GM23338 (cell line): ENCODE measurements around the gene HEATR9. TPM values are rescaled to one million over a fixed set of nuclear protein-coding genes. Genes with fewer than 3 reads are reported as not detected.
A peak's percentile ranks its signal among the peaks of the same experiment; 100 is the strongest.

ENCODE experiments used
- ATAC-seq: fragments of 200-7000 bp; cut with Tn5 transposase; 3 replicates; pipeline ENCODE4 v1.9.1; 2020
- DNase-seq: peaks from one replicate; pipeline ENCODE4 v3.0.0-alpha.2; 2015; ENCODE audit warnings: low spot score
- H2AFZ ChIP-seq: fragments of 200-600 bp; sonication (generic); 2 replicates; pipeline ENCODE4 v1.8.0; 2016; ENCODE audit warnings: antibody characterized with exemption, mild to moderate bottlenecking, moderate library complexity
- H3F3A ChIP-seq: fragments of 200-600 bp; sonication (generic); replicated peaks from 2 replicates; pipeline ENCODE4 v1.8.0; 2017; ENCODE audit warnings: antibody characterized with exemption, mixed run types, low read depth
- H3K27ac ChIP-seq: fragments of 200-600 bp; sonication (generic); 2 replicates; pipeline ENCODE4 v1.6.1; 2016; ENCODE audit warnings: low read depth
- H3K27me3 ChIP-seq: fragments of 200-600 bp; sonication (generic); 2 replicates; pipeline ENCODE4 v1.8.0; 2016; ENCODE audit warnings: mild to moderate bottlenecking, mixed run types, moderate library complexity; ENCODE audit not compliant: insufficient read depth
- H3K36me3 ChIP-seq: fragments of 200-600 bp; sonication (generic); 2 replicates; pipeline ENCODE4 v1.8.0; 2016; ENCODE audit warnings: mild to moderate bottlenecking; ENCODE audit not compliant: insufficient read depth
- H3K4me1 ChIP-seq: fragments of 200-600 bp; sonication (generic); 2 replicates; pipeline ENCODE4 v1.8.0; 2016; ENCODE audit warnings: mild to moderate bottlenecking, moderate library complexity; ENCODE audit not compliant: insufficient read depth
- H3K4me2 ChIP-seq: fragments of 200-600 bp; sonication (generic); 2 replicates; pipeline ENCODE4 v1.7.1; 2017; ENCODE audit warnings: mixed run types
- H3K4me3 ChIP-seq: fragments of 200-600 bp; sonication (generic); 2 replicates; pipeline ENCODE4 v1.6.1; 2016; ENCODE audit warnings: mixed run types
- H3K79me2 ChIP-seq: fragments of 200-600 bp; sonication (generic); replicated peaks from 2 replicates; pipeline ENCODE4 v1.8.0; 2017; ENCODE audit warnings: mild to moderate bottlenecking; ENCODE audit not compliant: insufficient read depth
- H3K9me2 ChIP-seq: fragments of 200-600 bp; sonication (generic); 2 replicates; pipeline ENCODE4 v1.8.0; 2017; ENCODE audit not compliant: insufficient read depth
- H4K20me1 ChIP-seq: fragments of 200-600 bp; sonication (generic); replicated peaks from 2 replicates; pipeline ENCODE4 v1.8.0; 2017; ENCODE audit warnings: mild to moderate bottlenecking; ENCODE audit not compliant: insufficient read depth
- H3K27ac Mint-ChIP-seq: 2 replicates; pipeline ENCODE4 v1.8.0; 2020; ENCODE audit warnings: inconsistent platforms, mild to moderate bottlenecking, moderate library complexity, mixed read lengths
- H3K27me3 Mint-ChIP-seq: 3 replicates; pipeline ENCODE4 v1.8.0; 2022; ENCODE audit warnings: low read depth, mild to moderate bottlenecking, moderate library complexity, mixed read lengths, inconsistent platforms; ENCODE audit not compliant: insufficient read depth, poor library complexity
- H3K36me3 Mint-ChIP-seq: 3 replicates; pipeline ENCODE4 v1.8.0; 2021; ENCODE audit warnings: low read depth, mild to moderate bottlenecking, inconsistent platforms, moderate library complexity, mixed read lengths
- H3K4me1 Mint-ChIP-seq: 3 replicates; pipeline ENCODE4 v1.8.0; 2020; ENCODE audit warnings: mild to moderate bottlenecking, inconsistent platforms, mixed read lengths
- H3K4me3 Mint-ChIP-seq: 3 replicates; pipeline ENCODE4 v1.8.0; 2021; ENCODE audit warnings: moderate library complexity, mild to moderate bottlenecking, inconsistent platforms, mixed read lengths
- H3K9me3 Mint-ChIP-seq: 3 replicates; pipeline ENCODE4 v1.8.0; 2020; ENCODE audit warnings: moderate library complexity, mild to moderate bottlenecking, inconsistent platforms, mixed read lengths
- CREB1 ChIP-seq: fragments of 250-450 bp; sonication (Bioruptor Pico); IDR thresholded peaks from 2 replicates; pipeline ENCODE4 v1.5.0; 2020; ENCODE audit warnings: low read depth, mild to moderate bottlenecking, moderate library complexity
- ETS1 ChIP-seq: IDR thresholded peaks from 2 replicates; pipeline ENCODE4 v1.6.1; 2016; ENCODE audit warnings: antibody characterized with exemption
- EZH2 ChIP-seq: fragments of 200-600 bp; sonication (generic); IDR thresholded peaks from one replicate; pipeline ENCODE4 v1.8.0; 2017; ENCODE audit warnings: antibody characterized with exemption, mild to moderate bottlenecking, low read depth; ENCODE audit not compliant: unreplicated experiment
- JUNB ChIP-seq: IDR thresholded peaks from one replicate; pipeline ENCODE4 v1.6.1; 2016; ENCODE audit warnings: antibody characterized with exemption; ENCODE audit not compliant: unreplicated experiment
- POLR2AphosphoS5 ChIP-seq: IDR thresholded peaks from 2 replicates; pipeline ENCODE4 v1.6.1; 2016; ENCODE audit warnings: antibody characterized with exemption, low read depth
- STAT1 ChIP-seq: IDR thresholded peaks from one replicate; pipeline ENCODE4 v1.6.1; 2016; ENCODE audit warnings: antibody characterized with exemption; ENCODE audit not compliant: unreplicated experiment
- ZNF114 ChIP-seq: fragments of 250-450 bp; sonication (Bioruptor Pico); IDR thresholded peaks from 2 replicates; pipeline ENCODE4 v1.5.0; 2020; ENCODE audit warnings: mild to moderate bottlenecking, moderate library complexity
- ZNF331 ChIP-seq: fragments of 250-450 bp; sonication (Bioruptor Pico); IDR thresholded peaks from 2 replicates; pipeline ENCODE4 v1.5.0; 2020; ENCODE audit warnings: low read depth, mild to moderate bottlenecking, moderate library complexity
- polyA plus RNA-seq: library from polyadenylated mRNA; unstranded; fragments of >200 nt; fragmentation: Nextera tagmentation; extraction: Ambion mirVana; gene quantifications from 2 replicates; pipeline ENCODE4 v1.2.1, GENCODE V29; 2016
- total RNA-seq: library from RNA; depleted of rRNA; stranded (reverse); fragments of >200 nt; shearing (Covaris generic); gene quantifications from 2 replicates; pipeline ENCODE4 v1.2.3, GENCODE V29; 2014
- TF ChIP-seq, protein P1 (sequence below): fragments of 250-450 bp; sonication (Bioruptor Pico); IDR thresholded peaks from 2 replicates; pipeline ENCODE4 v1.5.0; 2020; ENCODE audit warnings: mild to moderate bottlenecking, moderate library complexity
- TF ChIP-seq, protein P2 (sequence below), 2 experiments: fragments of 200-600 bp in 1 of 2; sonication (generic) in 1 of 2; conservative IDR thresholded peaks; 2 replicates each; pipeline versions ENCODE4 v1.5.1 to v1.6.1; 2016 to 2017; ENCODE audit warnings: antibody characterized with exemption in 2 of 2, low read depth in 2 of 2, mild to moderate bottlenecking in 2 of 2, moderate library complexity in 1 of 2

The HEATR9 gene
- total and polyA plus RNA-seq, 2 experiments from 2014 or later: not detected

DNA sequence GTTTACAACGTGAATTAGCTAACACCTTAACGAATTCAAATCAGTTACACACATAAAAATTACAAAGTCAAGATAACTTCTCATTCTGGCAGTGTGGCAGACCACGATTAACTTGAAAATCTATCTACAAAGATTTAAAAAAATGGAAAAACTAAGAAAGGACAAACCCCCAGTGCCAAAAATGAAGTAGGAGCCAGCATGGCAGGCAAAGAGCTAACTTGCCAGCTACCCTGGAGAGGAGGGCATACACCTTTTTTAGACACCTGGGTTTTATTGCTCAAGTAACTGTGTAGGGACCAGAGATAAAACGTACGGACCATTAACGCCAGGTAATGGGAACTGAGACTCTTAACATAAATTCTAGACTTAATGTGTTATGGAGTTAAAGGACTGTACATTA is 56.9 kb downstream of the HEATR9 start:
- Mint-ChIP-seq H3K36me3 (peaks cover 47% of the 10 kb centered on the region), H3K27ac (no peak overlapping the region; the same call in 1 of the 2 replicates), H3K9me3 (no peaks in the 10 kb centered on the region; the same call in 2 of the 3 replicates), H3K27me3 (peaks cover 9% of the 10 kb centered on the region), H3K4me3 (peak overlapping the region; percentile 95), H3K4me1 (peaks cover 26% of the 10 kb centered on the region)
- Histone ChIP-seq H2AFZ (no peak overlapping the region), H3K36me3 (0 out of 2 replicates have a peak, but pooled peaks cover 2% of the 10 kb centered on the region), H3K9me2 (no peaks in the 10 kb centered on the region), H3K27ac (no peak overlapping the region), H3F3A (no peaks in the 10 kb centered on the region), H3K4me2 (peak overlapping the region; percentile 92), H3K4me3 (peak overlapping the region; percentile 97), H4K20me1 (peaks cover 49% of the 10 kb centered on the region), H3K79me2 (peaks cover 74% of the 10 kb centered on the region), H3K27me3 (no peaks in the 10 kb centered on the region), H3K4me1 (peaks cover 21% of the 10 kb centered on the region)
- TF ChIP-seq ZNF331 (CRISPR knock-in tag) (no peak), ZNF114 (no peak), EZH2 (no peak)
- no peak for DNase-seq
- ATAC-seq: no peak

DNA sequence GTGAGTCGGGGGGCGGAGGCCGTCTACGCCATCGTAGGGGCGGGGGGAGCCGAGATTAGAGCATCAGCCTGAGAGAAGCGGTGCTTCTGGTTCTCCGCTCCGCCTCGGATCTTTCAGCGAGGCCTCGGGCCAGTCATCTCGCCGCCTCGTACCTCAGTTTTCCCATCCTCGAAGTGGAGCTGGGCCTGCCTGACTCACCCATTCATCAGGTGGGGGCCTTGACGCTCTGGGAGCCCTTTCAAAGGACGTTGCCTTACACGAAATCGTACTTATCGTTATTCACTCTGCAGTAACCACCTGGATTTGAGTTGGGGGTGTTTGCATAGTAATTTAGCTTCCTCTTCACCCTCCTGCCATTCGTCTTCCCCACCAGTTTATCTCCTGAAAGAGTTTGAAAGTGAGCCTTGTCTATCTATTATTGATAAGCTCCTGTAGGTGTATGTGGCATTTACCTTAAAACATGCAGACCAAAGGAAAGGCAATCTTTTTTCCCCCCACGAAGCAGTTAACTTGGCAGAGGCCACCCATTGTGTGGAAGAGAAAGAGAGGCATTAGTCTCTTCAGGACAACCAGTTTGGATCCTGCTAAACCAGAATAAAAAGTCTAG is 58.7 kb downstream of the HEATR9 start:
- Histone ChIP-seq H2AFZ (no peak overlapping the region), H4K20me1 (peaks cover 38% of the 10 kb centered on the region), H3K79me2 (peaks cover 56% of the 10 kb centered on the region), H3K36me3 (no peaks in the 10 kb centered on the region), H3K27me3 (no peaks in the 10 kb centered on the region), H3K27ac (0 out of 2 replicates have a peak overlapping the region, but pooled peaks have one; percentile 83), H3K9me2 (no peaks in the 10 kb centered on the region), H3K4me3 (peak overlapping the region; percentile 97), H3K4me2 (peak overlapping the region; percentile 92), H3K4me1 (peaks cover 21% of the 10 kb centered on the region), H3F3A (no peaks in the 10 kb centered on the region)
- ATAC-seq (no peak), DNase-seq (no peak)
- peak overlapping the region; percentile 95 for H3K4me3 Mint-ChIP-seq
- peaks cover 27% of the 10 kb centered on the region for H3K4me1 Mint-ChIP-seq
- H3K9me3 Mint-ChIP-seq: no peaks in the 10 kb centered on the region; the same call in 2 of the 3 replicates
- H3K27ac Mint-ChIP-seq: peak overlapping the region; percentile 100
- peaks cover 34% of the 10 kb centered on the region for H3K36me3 Mint-ChIP-seq
- peaks cover 9% of the 10 kb centered on the region for H3K27me3 Mint-ChIP-seq
- TF ChIP-seq EZH2: no peak
- TF ChIP-seq, protein P1, sequence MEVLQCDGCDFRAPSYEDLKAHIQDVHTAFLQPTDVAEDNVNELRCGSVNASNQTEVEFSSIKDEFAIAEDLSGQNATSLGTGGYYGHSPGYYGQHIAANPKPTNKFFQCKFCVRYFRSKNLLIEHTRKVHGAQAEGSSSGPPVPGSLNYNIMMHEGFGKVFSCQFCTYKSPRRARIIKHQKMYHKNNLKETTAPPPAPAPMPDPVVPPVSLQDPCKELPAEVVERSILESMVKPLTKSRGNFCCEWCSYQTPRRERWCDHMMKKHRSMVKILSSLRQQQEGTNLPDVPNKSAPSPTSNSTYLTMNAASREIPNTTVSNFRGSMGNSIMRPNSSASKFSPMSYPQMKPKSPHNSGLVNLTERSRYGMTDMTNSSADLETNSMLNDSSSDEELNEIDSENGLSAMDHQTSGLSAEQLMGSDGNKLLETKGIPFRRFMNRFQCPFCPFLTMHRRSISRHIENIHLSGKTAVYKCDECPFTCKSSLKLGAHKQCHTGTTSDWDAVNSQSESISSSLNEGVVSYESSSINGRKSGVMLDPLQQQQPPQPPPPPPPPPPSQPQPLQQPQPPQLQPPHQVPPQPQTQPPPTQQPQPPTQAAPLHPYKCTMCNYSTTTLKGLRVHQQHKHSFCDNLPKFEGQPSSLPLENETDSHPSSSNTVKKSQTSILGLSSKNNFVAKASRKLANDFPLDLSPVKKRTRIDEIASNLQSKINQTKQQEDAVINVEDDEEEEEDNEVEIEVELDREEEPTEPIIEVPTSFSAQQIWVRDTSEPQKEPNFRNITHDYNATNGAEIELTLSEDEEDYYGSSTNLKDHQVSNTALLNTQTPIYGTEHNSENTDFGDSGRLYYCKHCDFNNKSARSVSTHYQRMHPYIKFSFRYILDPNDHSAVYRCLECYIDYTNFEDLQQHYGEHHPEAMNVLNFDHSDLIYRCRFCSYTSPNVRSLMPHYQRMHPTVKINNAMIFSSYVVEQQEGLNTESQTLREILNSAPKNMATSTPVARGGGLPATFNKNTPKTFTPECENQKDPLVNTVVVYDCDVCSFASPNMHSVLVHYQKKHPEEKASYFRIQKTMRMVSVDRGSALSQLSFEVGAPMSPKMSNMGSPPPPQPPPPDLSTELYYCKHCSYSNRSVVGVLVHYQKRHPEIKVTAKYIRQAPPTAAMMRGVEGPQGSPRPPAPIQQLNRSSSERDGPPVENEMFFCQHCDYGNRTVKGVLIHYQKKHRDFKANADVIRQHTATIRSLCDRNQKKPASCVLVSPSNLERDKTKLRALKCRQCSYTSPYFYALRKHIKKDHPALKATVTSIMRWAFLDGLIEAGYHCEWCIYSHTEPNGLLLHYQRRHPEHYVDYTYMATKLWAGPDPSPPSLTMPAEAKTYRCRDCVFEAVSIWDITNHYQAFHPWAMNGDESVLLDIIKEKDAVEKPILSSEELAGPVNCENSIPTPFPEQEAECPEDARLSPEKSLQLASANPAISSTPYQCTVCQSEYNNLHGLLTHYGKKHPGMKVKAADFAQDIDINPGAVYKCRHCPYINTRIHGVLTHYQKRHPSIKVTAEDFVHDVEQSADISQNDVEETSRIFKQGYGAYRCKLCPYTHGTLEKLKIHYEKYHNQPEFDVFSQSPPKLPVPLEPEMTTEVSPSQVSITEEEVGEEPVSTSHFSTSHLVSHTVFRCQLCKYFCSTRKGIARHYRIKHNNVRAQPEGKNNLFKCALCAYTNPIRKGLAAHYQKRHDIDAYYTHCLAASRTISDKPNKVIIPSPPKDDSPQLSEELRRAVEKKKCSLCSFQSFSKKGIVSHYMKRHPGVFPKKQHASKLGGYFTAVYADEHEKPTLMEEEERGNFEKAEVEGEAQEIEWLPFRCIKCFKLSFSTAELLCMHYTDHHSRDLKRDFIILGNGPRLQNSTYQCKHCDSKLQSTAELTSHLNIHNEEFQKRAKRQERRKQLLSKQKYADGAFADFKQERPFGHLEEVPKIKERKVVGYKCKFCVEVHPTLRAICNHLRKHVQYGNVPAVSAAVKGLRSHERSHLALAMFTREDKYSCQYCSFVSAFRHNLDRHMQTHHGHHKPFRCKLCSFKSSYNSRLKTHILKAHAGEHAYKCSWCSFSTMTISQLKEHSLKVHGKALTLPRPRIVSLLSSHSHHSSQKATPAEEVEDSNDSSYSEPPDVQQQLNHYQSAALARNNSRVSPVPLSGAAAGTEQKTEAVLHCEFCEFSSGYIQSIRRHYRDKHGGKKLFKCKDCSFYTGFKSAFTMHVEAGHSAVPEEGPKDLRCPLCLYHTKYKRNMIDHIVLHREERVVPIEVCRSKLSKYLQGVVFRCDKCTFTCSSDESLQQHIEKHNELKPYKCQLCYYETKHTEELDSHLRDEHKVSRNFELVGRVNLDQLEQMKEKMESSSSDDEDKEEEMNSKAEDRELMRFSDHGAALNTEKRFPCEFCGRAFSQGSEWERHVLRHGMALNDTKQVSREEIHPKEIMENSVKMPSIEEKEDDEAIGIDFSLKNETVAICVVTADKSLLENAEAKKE: no peak
- no peak for TF ChIP-seq STAT1
- no peak for TF ChIP-seq JUNB
- TF ChIP-seq, protein P2, sequence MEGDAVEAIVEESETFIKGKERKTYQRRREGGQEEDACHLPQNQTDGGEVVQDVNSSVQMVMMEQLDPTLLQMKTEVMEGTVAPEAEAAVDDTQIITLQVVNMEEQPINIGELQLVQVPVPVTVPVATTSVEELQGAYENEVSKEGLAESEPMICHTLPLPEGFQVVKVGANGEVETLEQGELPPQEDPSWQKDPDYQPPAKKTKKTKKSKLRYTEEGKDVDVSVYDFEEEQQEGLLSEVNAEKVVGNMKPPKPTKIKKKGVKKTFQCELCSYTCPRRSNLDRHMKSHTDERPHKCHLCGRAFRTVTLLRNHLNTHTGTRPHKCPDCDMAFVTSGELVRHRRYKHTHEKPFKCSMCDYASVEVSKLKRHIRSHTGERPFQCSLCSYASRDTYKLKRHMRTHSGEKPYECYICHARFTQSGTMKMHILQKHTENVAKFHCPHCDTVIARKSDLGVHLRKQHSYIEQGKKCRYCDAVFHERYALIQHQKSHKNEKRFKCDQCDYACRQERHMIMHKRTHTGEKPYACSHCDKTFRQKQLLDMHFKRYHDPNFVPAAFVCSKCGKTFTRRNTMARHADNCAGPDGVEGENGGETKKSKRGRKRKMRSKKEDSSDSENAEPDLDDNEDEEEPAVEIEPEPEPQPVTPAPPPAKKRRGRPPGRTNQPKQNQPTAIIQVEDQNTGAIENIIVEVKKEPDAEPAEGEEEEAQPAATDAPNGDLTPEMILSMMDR (conservative IDR thresholded peaks at IDR 0.05; ENCODE audit: low read depth in 2 of 2): no peak
- no peak for TF ChIP-seq ETS1
- no peak for TF ChIP-seq CREB1 (CRISPR knock-in tag)
- TF ChIP-seq POLR2AphosphoS5: no peak
- no peak for TF ChIP-seq ZNF114
- no peak for TF ChIP-seq ZNF331 (CRISPR knock-in tag)
